ENCODE measurements around the gene WEE1. TPM values are rescaled to one million over a fixed set of nuclear protein-coding genes. Genes with fewer than 3 reads are reported as not detected.

The WEE1 gene
- total RNA-seq, 6 experiments from 2014 or later, result 28.3 to 45.6 (median 39.4) TPM

GRCh38 chr11:9607511-9607899 lies 34.0 kb downstream of the WEE1 start:
- peaks cover 10% of the 10 kb centered on the region for H3K36me3 Mint-ChIP-seq (ENCODE audit: low read depth)
- H3K27me3 Mint-ChIP-seq (ENCODE audit: insufficient read depth), result no peaks in the 10 kb centered on the region; the same call in 1 of the 2 replicates
- H3K9me3 Mint-ChIP-seq, result peaks cover 4% of the 10 kb centered on the region; the same call in 1 of the 2 replicates
- TF ChIP-seq CTCF (IDR thresholded peaks at IDR 0.05), result no peak
- H3K4me3 Mint-ChIP-seq, result no peak overlapping the region
- H3K4me1 Mint-ChIP-seq (ENCODE audit: low read depth), result peaks cover 24% of the 10 kb centered on the region
- no peak for DNase-seq
- H3K27ac Mint-ChIP-seq, result no peak overlapping the region

GRCh38 chr11:9609002-9609759 lies 35.7 kb downstream of the WEE1 start:
- H3K27me3 Mint-ChIP-seq (ENCODE audit: insufficient read depth), result peaks cover 2% of the 10 kb centered on the region
- peaks cover 40% of the 10 kb centered on the region for H3K4me1 Mint-ChIP-seq (ENCODE audit: low read depth)
- no peak for DNase-seq
- H3K27ac Mint-ChIP-seq, result peak overlapping the region; percentile 53; the same call in 1 of the 2 replicates
- TF ChIP-seq CTCF (IDR thresholded peaks at IDR 0.05), result no peak
- peaks cover 10% of the 10 kb centered on the region for H3K36me3 Mint-ChIP-seq (ENCODE audit: low read depth)
- H3K9me3 Mint-ChIP-seq, result peaks cover 4% of the 10 kb centered on the region; the same call in 1 of the 2 replicates
- H3K4me3 Mint-ChIP-seq, result no peak overlapping the region

- Mint-ChIP-seq H3K36me3 (ENCODE audit: low read depth) (peaks cover 10% of the 10 kb centered on the region), H3K9me3 (peaks cover 4% of the 10 kb centered on the region; the same call in 1 of the 2 replicates), H3K27ac (no peak overlapping the region), H3K4me1 (ENCODE audit: low read depth) (peaks cover 47% of the 10 kb centered on the region), H3K27me3 (ENCODE audit: insufficient read depth) (peaks cover 2% of the 10 kb centered on the region), H3K4me3 (no peak overlapping the region)
- DNase-seq, result no peak
- no peak for TF ChIP-seq CTCF (IDR thresholded peaks at IDR 0.05)
These were observed 36.4 kb downstream of the WEE1 start for GRCh38 chr11:9609841-9610240.

- peaks cover 79% of the 10 kb centered on the region for H3K4me1 Mint-ChIP-seq (ENCODE audit: low read depth)
- peak overlapping the region; percentile 89 for H3K4me3 Mint-ChIP-seq
- H3K27me3 Mint-ChIP-seq (ENCODE audit: insufficient read depth), result peaks cover 2% of the 10 kb centered on the region; the same call in 1 of the 2 replicates
- peak; percentile 96 for TF ChIP-seq CTCF (IDR thresholded peaks at IDR 0.05)
- peaks cover 10% of the 10 kb centered on the region for H3K36me3 Mint-ChIP-seq (ENCODE audit: low read depth)
- H3K9me3 Mint-ChIP-seq, result peaks cover 4% of the 10 kb centered on the region; the same call in 1 of the 2 replicates
- H3K27ac Mint-ChIP-seq, result peak overlapping the region; percentile 100
- DNase-seq, result peak; percentile 97
These were observed 39.8 kb downstream of the WEE1 start for GRCh38 chr11:9613118-9613829.

- H3K27ac Mint-ChIP-seq, result peak overlapping the region; percentile 100
- peak; percentile 68 for DNase-seq
- H3K36me3 Mint-ChIP-seq (ENCODE audit: low read depth), result peaks cover 9% of the 10 kb centered on the region
- H3K4me1 Mint-ChIP-seq (ENCODE audit: low read depth), result peaks cover 80% of the 10 kb centered on the region
- peak; percentile 86 for TF ChIP-seq CTCF (IDR thresholded peaks at IDR 0.05)
- H3K4me3 Mint-ChIP-seq, result peak overlapping the region; percentile 89
- peaks cover 2% of the 10 kb centered on the region; the same call in 1 of the 2 replicates for H3K27me3 Mint-ChIP-seq (ENCODE audit: insufficient read depth)
- H3K9me3 Mint-ChIP-seq, result peaks cover 4% of the 10 kb centered on the region; the same call in 1 of the 2 replicates
These were observed 40.6 kb downstream of the WEE1 start for GRCh38 chr11:9613830-9614762.

Data from HFFc6 (cell line).